HepG2 (cell line): ENCODE results near the gene KRTAP3-3. TPM values are rescaled to one million over a fixed set of nuclear protein-coding genes. Genes with fewer than 3 reads are reported as not detected.
A peak's percentile ranks its signal among the peaks of the same experiment; 100 is the strongest.

Source experiments
- MED13 ChIP-seq: sonication (generic); formaldehyde crosslinking; IDR thresholded peaks from 2 replicates; pipeline ENCODE4 v1.5.0; 2020; ENCODE audit warnings: missing genetic modification reagents
- PBX2 ChIP-seq: IDR thresholded peaks from 2 replicates; pipeline ENCODE4 v1.6.1; 2016; ENCODE audit warnings: control low read depth
- TBL1XR1 ChIP-seq: fragments of 150-350 bp; IDR thresholded peaks from 2 replicates; pipeline ENCODE4 v1.6.1; 2014; ENCODE audit warnings: borderline replicate concordance, low read length; ENCODE audit not compliant: partially characterized antibody
- TGIF2 ChIP-seq: IDR thresholded peaks from 2 replicates; pipeline ENCODE4 v1.6.1; 2016; ENCODE audit warnings: control low read depth, missing compliant biosample characterization
- ZBTB46 ChIP-seq: sonication (generic); formaldehyde crosslinking; IDR thresholded peaks from 2 replicates; pipeline ENCODE4 v1.4.0; 2020; ENCODE audit warnings: mild to moderate bottlenecking, missing genetic modification reagents, borderline replicate concordance
- ZFP36 ChIP-seq: fragments of 150-350 bp; IDR thresholded peaks from 2 replicates; pipeline ENCODE4 v1.6.1; 2018; ENCODE audit warnings: borderline replicate concordance, low read length, low read depth; ENCODE audit not compliant: partially characterized antibody
- ZFP90 ChIP-seq: sonication (generic); formaldehyde crosslinking; IDR thresholded peaks from 2 replicates; pipeline ENCODE4 v1.8.0; 2022; ENCODE audit warnings: missing genetic modification reagents, mild to moderate bottlenecking, inconsistent platforms, borderline replicate concordance
- ZNF318 ChIP-seq: sonication (generic); formaldehyde crosslinking; IDR thresholded peaks from 2 replicates; pipeline ENCODE4 v1.4.0; 2020; ENCODE audit warnings: mild to moderate bottlenecking, missing genetic modification reagents
- ZNF333 ChIP-seq: sonication (generic); formaldehyde crosslinking; IDR thresholded peaks from 2 replicates; pipeline ENCODE4 v1.4.0; 2020; ENCODE audit warnings: mild to moderate bottlenecking, missing genetic modification reagents, borderline replicate concordance
- ZNF609 ChIP-seq: sonication (generic); formaldehyde crosslinking; IDR thresholded peaks from 2 replicates; pipeline ENCODE4 v1.4.0; 2020; ENCODE audit warnings: mild to moderate bottlenecking, missing genetic modification reagents, borderline replicate concordance
- ZZZ3 ChIP-seq: sonication (generic); formaldehyde crosslinking; IDR thresholded peaks from 2 replicates; pipeline ENCODE4 v1.4.0; 2020; ENCODE audit warnings: missing genetic modification reagents, mild to moderate bottlenecking, borderline replicate concordance
- polyA plus RNA-seq, 8 experiments: library from polyadenylated mRNA; depleted of rRNA in 3 of 8; stranded (reverse) in 7 of 8; unstranded in 1 of 8; fragments of >200 nt; fragmentation: Illumina TruSeq in 4 of 8; extraction: Trizol in 4 of 8; gene quantifications; 2 replicates each; pipeline versions ENCODE4 v1.2.1 to v1.2.3, GENCODE V29; 2011 to 2016; ENCODE audit warnings: low read depth in 4 of 8, missing spikeins in 1 of 8, mixed read lengths in 1 of 8; ENCODE audit not compliant: insufficient read depth in 1 of 8
- total RNA-seq, 5 experiments: library from RNA; depleted of rRNA; stranded (reverse); fragments of >200 nt; fragmentation: Illumina TruSeq; extraction: Trizol; gene quantifications; 2 replicates each; pipeline ENCODE4 v1.2.3, GENCODE V29; 2016; ENCODE audit warnings: low read depth in 1 of 5

KRTAP3-3 gene
- total and polyA plus RNA-seq, 2 of the 13 experiments (the other 11 are each of a cell fraction or from before 2014, with no cell fraction given) = not detected

GRCh38 chr17:40958086-40958953 lies 35.6 kb downstream of the KRTAP3-3 start (continued):
- TF ChIP-seq PBX2 (CRISPR knock-in tag) (peak; percentile 91), MED13 (CRISPR knock-in tag) (peak; percentile 71; the same call in 1 of the 2 replicates), ZZZ3 (no peak), ZNF333 (CRISPR knock-in tag) (no peak), ZBTB46 (no peak), ZNF609 (CRISPR knock-in tag) (peak; percentile 78), ZNF318 (CRISPR knock-in tag) (no peak), TBL1XR1 (peak; percentile 16), ZFP36 (no peak), ZFP90 (CRISPR knock-in tag) (no peak), TGIF2 (no peak)
